Measurements from ENCODE around the gene HARBI1.
"Not testable (repeated sequence)": the region's sequence is repeated elsewhere in the genome, so short reads cannot be mapped to it uniquely, and the experiment has no call there.

Gene HARBI1

GRCh38 chr11:46594785-46595184 lies 22.2 kb downstream of the HARBI1 start:
- no peak for DNase-seq

- DNase-seq, result no peak
These were observed 22.7 kb downstream of the HARBI1 start for GRCh38 chr11:46594374-46594700.

GRCh38 chr11:46593550-46594373 lies 23.3 kb downstream of the HARBI1 start, which contains the start of gene AMBRA1:
TSS of gene AMBRA1 (minus strand) at chr11:46594023. CDS start at chr11:46548380, 45,643 bp downstream.
- peak; percentile 84 for DNase-seq

GRCh38 chr11:46590740-46591605 lies 26.1 kb downstream of the HARBI1 start:
- DNase-seq, result no peak

GRCh38 chr11:46588915-46589314 lies 28.1 kb downstream of the HARBI1 start:
- DNase-seq, result no peak

- no peak for DNase-seq
These were observed 28.9 kb downstream of the HARBI1 start for GRCh38 chr11:46588131-46588530.

- not testable (repeated sequence) for DNase-seq
These were observed 33.5 kb downstream of the HARBI1 start for GRCh38 chr11:46583513-46583912.

- DNase-seq, result no peak
These were observed 34.4 kb downstream of the HARBI1 start for GRCh38 chr11:46582588-46582987.

- DNase-seq, result no peak
These were observed 40.0 kb downstream of the HARBI1 start for GRCh38 chr11:46577058-46577457.

- no peak for DNase-seq
These were observed 42.4 kb downstream of the HARBI1 start for GRCh38 chr11:46574656-46575055.

GRCh38 chr11:46570790-46571398 lies 46.1 kb downstream of the HARBI1 start:
- DNase-seq, result no peak

GRCh38 chr11:46565232-46565840 lies 51.7 kb downstream of the HARBI1 start:
- no peak for DNase-seq

GRCh38 chr11:46564459-46564858 lies 52.6 kb downstream of the HARBI1 start:
- no peak for DNase-seq

GRCh38 chr11:46562527-46562926 lies 54.5 kb downstream of the HARBI1 start:
- no peak for DNase-seq

GRCh38 chr11:46560300-46560991 lies 56.6 kb downstream of the HARBI1 start:
- DNase-seq, result no peak

GRCh38 chr11:46559815-46560214 lies 57.2 kb downstream of the HARBI1 start:
- DNase-seq, result no peak

- no peak for DNase-seq
These were observed 59.3 kb downstream of the HARBI1 start for GRCh38 chr11:46557684-46558151.

GRCh38 chr11:46555267-46556054 lies 61.6 kb downstream of the HARBI1 start:
- DNase-seq, result no peak

GRCh38 chr11:46554213-46555147 lies 62.5 kb downstream of the HARBI1 start:
- DNase-seq, result no peak

GRCh38 chr11:46553814-46554212 lies 63.2 kb downstream of the HARBI1 start:
- no peak for DNase-seq

Measured in activated naive CD4-positive, alpha-beta T cell treated with anti-CD3 and anti-CD28 coated beads, Interleukin-2, amount 50 U/mL, for 16 hours (primary cell).